GM11168 (cell line): Measurements from ENCODE around the gene CDH4.

ENCODE experiments used
- in situ Hi-C: fragments of 300-500 bp; cut with MboI; formaldehyde crosslinking; loops from one replicate; pipeline ENCODE4 v1.12.0; 2022; ENCODE audit warnings: low sequenced_read_pairs; ENCODE audit not compliant: unreplicated experiment

Gene CDH4

DNA sequence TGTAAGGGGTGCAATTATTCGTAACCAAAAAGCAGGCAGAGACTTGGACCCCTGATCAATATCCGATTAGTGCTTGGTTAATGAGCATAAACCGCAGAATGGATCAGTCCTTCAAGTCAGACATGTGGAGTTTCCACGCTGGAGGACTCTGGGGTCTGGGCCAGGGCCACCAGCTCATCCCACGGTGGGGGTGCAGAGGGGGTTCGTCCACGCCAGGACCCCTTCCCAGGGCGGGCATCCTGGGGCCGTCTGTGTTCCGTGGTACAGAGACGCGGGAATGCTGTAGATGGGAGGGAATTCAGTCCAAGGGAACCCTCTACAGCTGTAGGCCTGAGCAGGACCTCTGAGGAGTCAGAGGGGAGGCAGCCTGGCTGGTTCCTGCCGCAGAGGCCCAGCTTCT lies 615.9 kb downstream of the CDH4 start:
- in situ Hi-C loops, result no loop called here

DNA sequence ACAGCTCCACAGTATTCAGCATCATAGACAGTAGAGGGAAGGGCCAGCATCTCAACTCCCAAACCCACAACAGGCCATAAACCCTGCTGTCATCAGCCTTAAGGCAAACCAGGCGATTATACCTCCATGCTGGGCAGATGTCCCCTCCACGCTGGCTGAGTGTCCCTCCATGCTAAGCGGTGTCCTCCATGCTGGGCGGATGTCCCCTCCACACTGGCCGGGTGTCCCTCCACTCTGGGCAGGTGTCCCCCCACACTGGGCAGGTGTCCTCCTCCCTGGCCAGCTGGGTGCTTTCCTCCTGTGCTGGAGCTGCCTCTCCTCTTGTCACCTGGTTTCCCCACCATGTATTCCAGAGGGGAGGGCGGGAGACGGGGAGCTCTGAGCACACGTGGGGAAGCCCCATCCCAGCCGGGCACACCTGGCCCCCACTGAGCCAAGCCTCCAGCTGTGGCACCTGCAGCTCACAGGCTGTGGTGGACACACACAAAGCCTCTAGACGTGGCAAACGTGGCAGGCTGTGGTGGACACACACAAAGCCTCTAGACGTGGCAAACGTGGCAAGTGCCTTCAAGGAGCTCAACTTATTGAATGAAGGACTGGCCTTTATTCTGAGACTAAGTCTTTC lies 616.5 kb downstream of the CDH4 start:
- in situ Hi-C loops, result no loop called here

DNA sequence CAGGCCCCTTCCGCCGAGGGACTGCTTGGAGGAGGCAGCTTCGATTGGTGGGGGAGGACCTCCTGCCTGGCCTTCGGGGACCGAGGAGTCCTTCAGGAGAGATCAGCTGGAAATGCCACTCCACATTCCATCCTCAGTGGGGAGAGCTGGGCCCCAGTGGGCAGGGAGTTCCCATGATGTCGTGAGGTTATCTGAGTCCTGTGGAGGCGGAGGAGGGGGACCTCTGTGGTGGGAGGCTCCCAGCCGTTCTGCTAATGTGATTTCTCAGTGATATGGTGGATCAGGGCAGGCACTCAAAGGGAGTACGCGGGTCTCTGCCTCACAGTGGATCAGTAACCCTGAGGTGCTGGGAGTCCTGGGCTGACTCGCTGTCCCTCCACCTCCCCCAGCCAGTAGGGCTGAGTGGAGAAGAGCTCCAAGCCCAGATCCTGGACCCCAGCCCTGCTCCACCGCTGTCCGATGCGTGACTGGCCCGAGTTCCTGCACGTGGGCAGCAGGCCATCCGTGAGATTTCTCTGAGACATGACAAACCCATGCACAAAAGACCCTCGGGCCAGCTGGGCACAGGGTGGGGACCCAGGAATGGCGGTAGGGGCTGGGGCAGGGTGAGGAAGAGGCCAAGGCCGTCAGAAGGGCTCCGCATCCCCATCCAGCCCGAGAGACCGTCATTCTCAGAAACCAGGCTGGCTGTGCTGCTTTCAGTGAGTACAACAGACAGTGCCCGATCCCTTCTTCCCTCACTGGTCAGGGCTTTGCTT lies 617.9 kb downstream of the CDH4 start:
- in situ Hi-C loops, result no loop called here

DNA sequence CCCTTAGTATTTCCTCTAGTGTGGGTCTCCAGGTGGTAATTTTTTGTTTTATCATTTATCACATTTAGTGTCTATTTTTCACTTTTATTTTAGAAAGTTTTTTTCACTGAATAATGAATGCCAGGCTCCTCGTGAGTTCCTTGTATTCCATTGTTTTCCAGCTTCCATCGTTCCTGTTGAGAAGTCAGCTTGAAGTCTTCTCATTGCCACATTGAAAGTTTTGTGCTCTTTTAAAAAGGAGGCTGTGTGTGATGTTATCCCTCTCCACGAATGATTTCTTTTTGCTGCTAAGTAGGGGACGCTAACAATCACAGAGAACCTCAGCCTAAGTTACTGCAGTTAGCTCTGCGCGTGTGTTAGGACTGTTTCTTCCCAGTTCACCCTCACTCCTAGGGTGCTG lies 619.1 kb downstream of the CDH4 start:
- in situ Hi-C loops, result no loop called here

DNA sequence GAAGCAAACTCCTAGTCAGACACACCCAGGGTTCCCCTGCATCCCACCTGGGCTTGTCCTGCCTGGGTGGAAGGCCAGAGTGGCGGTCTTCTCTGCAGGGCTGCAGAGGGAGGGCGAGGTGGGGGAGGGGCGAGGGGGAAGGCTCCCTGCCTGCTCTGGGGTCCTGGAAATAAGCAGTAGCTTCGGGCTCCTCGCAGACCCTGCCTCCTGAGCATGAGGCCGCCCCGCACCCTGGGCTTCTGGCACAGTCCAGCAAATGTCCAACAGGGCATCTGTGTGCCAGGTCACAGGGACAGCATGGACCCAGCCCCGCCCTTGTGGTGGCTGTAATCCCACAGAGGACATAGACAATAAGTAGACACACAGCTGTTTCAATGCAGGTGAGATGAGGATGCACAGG lies 619.9 kb downstream of the CDH4 start:
- in situ Hi-C loops, result no loop called here

DNA sequence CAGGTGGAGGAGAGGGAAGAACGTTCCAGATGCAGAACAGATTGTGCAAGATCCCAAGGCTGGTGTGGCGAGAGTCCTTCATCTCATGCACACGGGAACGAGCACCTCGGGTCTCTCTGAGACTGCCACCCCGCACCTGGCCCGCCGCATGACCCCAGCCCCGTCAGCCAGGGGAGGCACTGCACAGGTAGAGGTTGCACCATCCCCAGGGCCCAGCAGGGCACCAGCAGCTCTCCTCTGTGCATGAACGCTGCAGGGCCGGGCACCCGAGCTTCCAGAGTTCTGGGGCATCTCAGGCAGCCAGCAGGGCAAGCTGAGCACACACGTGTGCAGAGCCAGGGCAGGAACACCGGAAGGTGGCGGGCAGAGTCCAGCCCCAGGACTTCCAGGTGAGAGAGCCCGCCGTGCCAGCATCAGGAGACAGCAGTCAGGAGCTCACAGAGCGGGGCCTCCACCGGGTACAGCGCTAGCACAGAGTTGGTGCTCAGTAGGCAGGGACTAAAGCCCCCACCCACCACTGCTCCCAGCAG lies 620.4 kb downstream of the CDH4 start:
- in situ Hi-C loops, result no loop called here

DNA sequence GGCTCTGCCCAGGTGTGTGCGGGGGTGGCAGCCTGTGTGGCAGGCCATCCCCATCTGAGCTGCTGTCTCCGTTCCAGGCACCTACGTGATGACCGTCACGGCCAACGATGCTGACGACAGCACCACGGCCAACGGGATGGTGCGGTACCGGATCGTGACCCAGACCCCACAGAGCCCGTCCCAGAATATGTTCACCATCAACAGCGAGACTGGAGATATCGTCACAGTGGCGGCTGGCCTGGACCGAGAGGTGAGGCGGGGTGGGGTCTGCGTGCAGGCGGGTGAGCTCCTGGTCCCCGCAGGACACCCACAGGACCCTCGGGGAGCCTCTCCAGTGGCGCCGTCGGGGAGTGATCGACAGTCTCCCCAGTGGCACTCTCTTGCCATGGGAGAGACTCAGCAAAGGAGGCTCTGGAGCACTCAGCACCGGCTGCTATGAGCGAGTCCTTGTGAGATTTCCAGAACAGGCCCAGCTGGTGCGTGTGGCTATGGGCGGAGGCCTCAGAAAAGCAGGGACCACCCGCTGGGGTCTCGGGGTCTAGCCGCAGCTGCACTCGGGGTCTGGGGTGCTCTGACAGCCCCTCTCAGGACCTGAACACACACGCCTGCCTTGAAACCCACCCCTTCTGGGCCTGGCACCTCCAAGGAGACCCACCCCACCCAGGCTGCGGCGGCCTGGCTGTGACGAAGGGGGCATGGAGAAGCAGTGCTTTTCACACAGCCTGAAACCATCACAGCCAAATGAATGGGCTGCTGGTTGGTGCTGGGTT lies 621.8 kb downstream of the CDH4 start:
- in situ Hi-C loops, result no loop called here

DNA sequence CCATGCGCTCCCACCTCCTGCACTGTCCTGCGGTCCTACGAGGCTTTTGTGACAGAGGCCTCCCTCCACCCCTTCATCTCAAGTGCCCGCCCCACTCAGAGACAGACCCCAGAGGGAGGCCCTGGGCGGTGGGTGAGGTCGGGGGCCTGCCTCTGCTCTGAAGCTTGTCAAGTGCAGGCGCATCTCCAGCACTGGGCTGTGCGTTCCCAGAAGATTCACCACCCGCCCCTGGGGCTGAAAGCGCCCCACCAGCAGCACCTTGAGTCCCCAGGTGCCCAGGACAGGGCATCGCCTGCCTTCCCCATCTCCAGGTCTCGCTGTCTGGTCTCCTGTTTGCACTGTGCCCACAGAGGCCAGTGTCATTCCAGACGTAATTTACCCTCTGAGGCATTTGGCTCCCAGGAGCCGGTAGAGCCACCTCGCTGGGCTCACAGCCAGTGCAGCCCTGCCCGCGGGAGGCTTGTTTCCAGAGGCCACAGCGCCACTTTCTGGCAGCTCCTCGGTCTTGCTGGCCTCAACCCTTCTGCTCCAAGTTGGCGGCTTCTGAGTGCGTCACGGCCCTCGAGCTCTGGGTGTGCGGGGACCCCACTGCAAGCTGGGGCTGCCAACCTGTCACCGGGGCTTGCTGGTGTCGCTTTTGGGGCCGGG lies 622.5 kb downstream of the CDH4 start:
- in situ Hi-C loops, result no loop called here

DNA sequence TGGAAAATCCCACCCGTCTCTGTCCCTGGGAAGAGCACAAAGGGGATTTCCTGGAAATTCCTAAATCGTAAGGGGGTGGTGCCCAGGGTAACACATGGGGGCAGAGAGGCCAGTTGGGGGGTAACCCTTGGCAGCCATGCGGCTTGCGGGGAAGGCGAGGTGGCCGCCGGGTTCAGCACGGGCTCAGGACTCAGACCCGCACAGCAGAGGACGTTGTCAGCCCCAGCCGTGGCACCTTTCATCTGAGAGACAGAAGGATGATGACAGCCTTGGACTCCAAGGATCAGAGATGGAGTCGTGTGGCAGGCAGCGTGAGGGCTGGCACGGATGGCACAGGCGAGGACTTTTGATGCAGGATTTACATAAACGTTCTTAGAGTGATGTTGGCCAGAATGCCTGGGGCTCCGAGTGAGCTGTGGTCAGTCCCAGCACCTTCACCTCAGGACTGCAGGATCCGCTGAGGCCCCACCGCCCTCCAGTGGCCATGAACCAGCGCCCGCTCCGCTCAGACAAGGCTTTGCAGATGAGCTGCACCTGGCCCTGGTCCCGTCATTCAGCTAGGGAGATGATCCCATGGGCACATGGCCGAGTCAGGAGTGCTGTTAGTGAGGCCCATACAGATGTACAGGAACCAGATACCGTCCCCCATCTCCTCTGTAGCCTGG lies 623.3 kb downstream of the CDH4 start:
- in situ Hi-C loops, result no loop called here

DNA sequence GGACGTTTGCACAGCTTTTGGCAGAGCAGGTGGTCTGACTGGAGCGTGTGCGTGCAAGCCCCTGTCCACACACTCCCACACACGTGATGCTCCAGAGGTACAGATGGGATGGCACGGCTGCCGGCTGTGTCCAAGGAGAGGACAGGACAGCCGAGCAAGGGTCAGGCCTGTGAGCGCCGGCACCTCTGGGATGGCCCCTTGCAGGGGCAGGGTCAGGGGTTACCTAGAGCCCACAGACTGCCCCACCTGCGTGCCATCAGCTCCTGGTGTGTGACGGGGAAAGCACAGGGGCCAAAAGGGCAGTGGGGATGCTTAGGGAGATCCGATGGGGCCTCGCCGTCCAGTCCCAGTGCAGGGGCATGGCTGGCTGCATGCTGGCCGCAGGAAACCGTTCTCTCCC lies 623.9 kb downstream of the CDH4 start:
- in situ Hi-C loops, result no loop called here

DNA sequence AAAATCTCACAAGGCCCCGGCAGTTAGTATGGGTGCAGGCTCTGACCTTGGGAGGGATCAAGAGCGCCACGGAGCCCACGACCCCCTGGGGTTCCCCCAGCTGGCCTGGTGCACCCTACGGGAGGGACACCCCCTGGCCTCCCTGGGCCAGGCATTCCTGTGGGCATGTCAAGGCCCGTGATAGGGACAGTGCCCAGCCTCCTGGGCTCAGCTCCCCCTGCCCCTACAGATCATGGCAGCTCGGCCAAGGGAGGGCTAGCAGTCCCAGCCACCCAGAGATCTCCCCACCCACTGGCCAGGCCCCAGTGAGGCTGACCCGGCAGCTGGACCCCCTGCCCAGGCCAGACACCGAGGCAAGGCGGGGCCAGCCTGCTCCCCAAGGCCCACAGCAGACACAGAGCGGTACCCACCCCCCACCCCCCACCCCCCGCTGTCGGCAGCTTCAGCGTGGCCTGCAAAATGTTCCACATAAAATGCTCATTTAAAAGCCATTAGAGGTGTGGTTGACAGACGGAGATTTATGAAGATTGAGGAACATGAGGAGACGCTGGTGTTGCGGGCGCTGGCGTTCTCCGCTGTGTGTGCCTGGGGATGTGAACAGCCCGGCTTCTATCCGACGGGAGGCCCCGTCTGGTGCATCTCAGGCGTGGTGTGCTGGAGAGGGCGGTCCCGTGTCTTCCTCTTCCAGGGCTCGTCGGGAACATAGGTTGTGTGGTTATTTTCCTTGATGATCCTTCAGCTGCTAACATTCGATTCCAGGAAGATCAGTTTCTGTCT lies 625.1 kb downstream of the CDH4 start:
- in situ Hi-C loops, result no loop called here

DNA sequence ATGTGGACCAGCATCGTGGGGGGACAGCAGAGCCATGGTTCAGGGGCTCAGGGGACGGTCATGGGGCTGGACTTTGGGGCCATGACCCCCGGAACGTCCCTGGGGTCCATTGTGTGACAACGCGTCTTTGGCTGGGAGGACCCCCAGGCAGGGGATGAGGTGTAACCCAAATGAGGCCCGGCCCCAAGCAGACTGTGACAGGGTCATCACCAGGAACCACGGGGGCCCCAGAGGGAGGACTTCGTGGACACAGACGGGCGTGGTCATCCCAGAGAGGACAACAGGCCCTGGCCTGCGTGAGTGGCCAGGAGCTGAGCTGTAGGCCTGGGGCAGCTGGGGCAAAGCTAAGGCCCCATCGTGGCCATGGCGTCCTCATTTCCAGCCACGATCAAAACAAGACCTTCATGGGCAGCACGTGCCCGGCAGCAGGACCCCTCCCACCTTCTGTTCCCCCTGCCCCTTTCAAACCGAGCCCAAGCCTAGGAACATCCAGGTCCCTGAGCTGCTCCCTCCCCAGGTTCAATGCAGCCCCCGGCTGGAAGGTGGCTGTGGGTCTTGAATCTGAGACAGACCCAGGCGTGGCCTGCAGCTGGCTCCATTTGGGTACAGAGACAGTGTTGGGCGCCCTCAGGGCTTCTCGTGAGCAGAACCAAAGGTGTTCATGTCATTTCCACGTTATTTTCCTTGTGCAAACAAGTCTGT lies 625.9 kb downstream of the CDH4 start:
- in situ Hi-C loops, result no loop called here

DNA sequence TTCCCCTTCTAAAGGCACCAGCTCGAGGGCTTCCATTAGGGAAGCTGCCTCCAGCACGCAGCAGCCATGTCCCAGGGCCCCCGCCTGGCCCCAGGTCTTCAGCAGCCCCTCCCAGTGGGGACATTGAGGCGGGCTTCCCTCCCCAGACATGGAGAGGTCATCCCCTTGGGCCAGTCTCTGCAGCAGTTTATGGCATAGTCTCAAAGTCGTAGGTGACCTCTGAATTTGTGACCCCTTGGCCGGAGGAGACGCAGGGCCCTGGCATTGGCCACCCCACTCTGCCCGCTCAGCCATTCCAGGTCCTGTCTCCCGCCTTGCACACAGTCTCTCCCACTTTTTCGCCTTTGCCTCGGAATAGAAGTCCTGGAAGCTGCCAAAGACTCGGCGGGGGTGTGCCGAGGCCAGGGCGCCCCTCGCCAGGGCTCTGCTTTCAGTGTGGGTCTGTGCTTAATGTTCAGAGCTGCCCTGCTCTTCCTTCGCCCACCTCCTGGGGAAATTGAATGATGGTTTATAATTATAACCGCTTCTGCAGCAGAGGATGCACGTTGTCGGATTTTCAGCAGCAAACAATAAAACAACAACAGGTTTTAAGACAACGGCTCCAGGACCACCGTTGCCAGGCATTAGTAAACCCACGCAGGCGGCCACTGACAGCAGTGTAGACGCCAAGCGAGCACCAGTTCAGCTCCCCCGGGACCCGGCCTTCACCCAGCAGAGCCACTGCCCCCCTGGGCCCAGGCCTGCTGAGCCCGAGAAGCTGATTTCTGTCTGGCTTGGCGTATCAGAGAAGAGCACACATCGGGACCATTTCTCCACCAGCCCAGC lies 626.6 kb downstream of the CDH4 start:
- in situ Hi-C loops, result no loop called here

DNA sequence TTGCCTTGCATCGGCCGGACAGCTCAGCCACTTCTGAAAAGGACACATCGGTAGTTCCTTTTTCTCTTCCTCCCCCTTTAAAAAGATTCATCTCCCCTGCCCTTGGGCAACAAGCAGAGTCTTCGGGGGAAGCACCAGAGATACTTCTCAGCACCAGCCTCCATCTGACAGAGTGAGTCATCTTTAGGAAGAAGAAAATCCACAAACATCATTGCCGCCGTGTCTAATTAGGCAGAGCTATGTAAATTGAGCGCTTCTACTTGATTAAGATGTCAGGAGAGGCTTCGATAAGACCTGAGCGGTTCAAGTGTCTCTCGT lies 627.2 kb downstream of the CDH4 start:
- in situ Hi-C loops, result no loop called here

DNA sequence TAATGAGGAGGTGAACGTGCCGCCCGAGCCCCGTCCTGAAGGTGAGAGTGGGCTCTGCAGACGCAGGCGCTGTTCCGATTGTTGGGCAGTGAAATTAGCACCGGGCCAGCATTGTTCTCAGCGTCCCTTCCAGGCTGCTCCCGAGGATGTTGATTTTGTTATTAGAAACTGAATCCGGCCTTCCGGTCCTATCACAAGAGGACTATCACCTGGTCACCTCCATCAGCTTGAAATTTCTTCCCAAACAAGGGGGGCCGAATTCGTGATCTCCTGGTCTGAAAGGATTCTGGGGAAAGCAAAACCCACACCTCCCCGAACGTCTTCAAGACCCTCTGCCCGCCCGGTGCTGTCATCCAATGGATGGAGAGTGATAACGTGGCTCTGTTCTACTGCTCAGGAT lies 627.6 kb downstream of the CDH4 start:
- in situ Hi-C loops, result no loop called here

DNA sequence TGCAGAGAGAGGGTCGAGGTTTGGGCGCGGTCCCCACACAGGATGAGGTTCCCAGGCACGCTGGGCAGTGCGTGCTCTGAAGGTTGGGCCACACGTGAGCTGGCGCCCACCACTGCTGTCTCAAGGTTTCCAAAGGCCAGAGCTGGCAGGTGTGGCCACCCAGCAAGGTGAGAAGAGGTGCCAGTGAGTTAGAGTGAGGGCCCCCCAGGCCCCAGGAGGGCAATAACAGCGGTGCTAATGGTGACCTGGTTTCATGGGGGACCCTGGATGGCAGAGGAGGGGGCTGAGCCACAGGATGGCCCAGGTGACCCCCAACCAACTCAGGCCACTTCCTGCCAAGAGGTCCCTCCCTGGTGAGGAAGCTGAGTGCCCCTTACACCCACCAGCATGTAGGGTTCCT lies 628.6 kb downstream of the CDH4 start:
- in situ Hi-C loops, result no loop called here

DNA sequence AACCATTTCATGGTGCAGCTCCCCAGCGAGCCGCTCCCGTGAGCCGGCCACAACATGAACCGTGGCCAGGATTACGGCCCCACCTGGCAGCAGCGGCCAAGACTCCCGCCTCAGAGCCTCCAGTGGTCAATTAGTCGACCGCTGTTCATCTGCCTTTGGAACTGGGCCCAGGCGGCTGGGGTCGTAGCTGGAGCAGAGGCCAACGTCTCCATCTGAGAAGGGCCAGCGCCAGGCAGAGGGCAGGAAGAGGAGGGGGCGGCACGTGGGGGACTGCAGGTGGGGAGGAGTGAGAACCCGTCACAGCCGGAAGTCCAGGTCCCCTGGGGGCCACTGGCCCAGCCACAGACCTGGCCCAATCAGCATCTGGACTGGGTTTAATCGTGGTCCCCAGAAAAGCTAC lies 629.4 kb downstream of the CDH4 start:
- in situ Hi-C loops, result no loop called here

DNA sequence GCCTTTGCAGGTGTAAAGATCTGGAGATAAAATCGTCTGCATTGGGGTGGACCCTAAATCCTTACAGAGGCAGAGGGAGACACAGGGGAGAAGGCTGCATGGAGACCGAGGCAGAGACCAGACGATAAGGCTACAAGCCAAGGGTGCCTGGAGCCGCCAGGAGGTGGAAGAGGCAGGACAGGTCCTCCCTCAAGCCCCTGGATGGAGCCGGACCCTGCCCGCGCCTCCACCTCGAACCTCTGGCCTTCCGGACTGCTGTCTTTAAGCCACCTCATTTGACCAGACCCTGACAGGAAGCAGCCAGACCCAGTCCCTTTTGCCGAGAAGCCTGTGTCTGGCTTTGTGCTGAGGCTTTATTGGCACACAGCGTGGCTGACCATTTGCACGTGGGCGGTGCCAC lies 629.8 kb downstream of the CDH4 start:
- in situ Hi-C loops, result no loop called here
